Measurements from ENCODE around the gene TNFSF8.

- TF ChIP-seq, protein P1, sequence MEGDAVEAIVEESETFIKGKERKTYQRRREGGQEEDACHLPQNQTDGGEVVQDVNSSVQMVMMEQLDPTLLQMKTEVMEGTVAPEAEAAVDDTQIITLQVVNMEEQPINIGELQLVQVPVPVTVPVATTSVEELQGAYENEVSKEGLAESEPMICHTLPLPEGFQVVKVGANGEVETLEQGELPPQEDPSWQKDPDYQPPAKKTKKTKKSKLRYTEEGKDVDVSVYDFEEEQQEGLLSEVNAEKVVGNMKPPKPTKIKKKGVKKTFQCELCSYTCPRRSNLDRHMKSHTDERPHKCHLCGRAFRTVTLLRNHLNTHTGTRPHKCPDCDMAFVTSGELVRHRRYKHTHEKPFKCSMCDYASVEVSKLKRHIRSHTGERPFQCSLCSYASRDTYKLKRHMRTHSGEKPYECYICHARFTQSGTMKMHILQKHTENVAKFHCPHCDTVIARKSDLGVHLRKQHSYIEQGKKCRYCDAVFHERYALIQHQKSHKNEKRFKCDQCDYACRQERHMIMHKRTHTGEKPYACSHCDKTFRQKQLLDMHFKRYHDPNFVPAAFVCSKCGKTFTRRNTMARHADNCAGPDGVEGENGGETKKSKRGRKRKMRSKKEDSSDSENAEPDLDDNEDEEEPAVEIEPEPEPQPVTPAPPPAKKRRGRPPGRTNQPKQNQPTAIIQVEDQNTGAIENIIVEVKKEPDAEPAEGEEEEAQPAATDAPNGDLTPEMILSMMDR (IDR thresholded peaks at IDR 0.05): no peak
- no peak for TF ChIP-seq POLR2A (IDR thresholded peaks at IDR 0.05)
Measured at GRCh38 chr9:114910541-114910940, 19.9 kb downstream of the TNFSF8 start.
